ENCODE results near the gene SEZ6L.

- TF ChIP-seq CTCF (IDR thresholded peaks at IDR 0.05) (no peak), POLR2A (IDR thresholded peaks at IDR 0.05) (no peak), EP300 (IDR thresholded peaks at IDR 0.05) (no peak)
Measured at GRCh38 chr22:26168330-26168851, 871 bp upstream of the SEZ6L start.
